SW 1271 (cell line): ENCODE measurements around the gene ANKRD16.
"Not testable (repeated sequence)": the region's sequence is repeated elsewhere in the genome, so short reads cannot be mapped to it uniquely, and the experiment has no call there.

Experiments used
- DNase-seq, 2 experiments: peaks; one replicate each; lab custom pipeline; 2025; lab: John Stamatoyannopoulos, UW

Gene ANKRD16

DNA sequence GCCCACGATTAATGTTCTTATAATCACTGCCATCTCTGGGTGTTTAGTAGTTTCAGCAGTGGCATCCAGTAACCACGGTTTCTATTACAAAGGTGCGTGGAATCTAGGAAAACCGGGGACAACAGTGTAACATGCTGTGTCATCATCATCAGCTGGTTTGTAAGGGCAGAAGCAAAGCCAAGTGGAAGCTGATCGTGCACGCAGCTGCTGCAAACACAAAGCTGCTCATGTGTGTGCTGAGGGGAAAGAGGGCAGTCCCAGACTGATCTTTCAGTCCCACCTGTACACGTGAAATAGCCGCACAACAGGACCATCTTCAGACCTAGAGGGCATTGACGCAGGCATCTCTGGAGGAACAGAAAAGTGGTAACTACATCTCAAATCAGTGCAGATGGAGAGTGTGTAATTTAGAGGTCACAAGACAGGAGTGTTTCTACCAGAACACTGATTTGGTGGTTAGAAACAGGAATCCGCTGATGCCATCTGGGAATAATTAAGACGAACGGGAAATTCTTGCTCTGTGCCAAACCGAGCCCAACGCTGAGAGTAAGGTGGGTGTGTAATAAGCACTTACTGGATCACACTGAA lies 13.4 kb downstream of the ANKRD16 start:
- no peak for DNase-seq

DNA sequence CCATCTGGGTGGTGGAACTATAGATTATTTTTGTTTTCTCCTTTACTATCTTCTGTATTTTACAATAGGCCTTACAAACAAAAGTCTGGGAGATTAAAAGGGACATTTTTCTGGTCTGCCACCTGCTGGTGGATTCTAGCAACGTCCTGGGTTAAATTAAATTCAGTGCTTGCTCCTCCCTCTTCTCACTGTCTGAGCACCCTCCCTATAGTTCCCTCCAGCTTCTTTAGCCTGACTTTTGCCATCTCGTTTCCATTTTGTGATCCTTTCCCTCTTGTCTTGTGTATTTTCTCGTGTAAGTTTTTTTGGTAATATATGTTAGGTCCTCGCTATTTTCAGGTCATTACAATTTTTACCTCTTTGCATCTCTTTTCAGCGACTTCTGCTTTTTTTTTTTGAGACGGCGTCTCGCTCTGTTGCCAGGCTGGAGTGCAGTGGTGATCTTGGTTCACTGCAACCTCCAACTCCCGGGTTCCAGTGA lies 16.1 kb downstream of the ANKRD16 start:
- peak in 1 of 2 experiments; percentile 69 for DNase-seq

DNA sequence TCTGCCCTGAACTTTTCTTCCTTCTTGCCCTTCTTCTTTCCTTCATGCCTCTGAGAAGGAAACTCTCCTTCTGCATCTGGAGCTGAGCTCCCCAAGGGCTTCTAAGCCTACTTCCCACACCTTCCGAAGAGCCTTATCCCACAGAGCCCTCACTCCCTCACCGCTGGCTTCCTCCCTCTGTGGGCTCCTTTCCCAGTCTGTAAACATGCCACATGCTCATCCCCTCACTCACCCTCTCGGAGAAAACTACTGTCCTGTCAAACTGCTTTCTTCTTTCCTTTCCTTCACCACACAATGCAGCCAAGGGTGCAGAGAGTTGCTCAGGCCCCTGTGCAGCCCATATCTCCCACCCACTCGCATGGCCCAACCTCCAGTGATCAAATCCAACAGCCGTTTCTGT lies 18.1 kb downstream of the ANKRD16 start:
- no peak for DNase-seq

DNA sequence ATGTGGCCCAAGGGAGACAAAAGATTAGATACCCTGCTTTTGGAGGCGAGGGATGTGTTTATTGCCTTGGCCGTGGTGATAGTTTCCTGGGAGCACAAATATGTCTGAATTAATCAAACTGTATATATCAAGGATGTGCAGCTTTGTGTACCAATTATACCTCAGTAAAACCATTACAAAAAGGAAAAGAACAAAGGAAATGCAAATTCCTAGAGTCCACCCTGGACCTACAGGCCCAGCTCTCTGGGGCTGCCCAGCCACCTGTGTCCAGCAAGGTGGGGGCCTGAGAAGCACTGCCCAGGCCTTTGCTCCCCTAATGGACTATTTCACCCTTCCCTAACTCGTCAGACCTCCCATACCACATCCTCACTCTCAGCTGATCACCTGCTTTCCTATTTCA lies 20.5 kb downstream of the ANKRD16 start:
- DNase-seq = no peak

- DNase-seq = not testable (repeated sequence)
Observed at GRCh38 chr10:5868383-5868782, 21.3 kb downstream of the ANKRD16 start.

GRCh38 chr10:5867091-5867615 lies 22.5 kb downstream of the ANKRD16 start:
- DNase-seq = not testable (repeated sequence)

GRCh38 chr10:5866451-5867081 lies 23.1 kb downstream of the ANKRD16 start:
- not testable (repeated sequence) for DNase-seq

DNA sequence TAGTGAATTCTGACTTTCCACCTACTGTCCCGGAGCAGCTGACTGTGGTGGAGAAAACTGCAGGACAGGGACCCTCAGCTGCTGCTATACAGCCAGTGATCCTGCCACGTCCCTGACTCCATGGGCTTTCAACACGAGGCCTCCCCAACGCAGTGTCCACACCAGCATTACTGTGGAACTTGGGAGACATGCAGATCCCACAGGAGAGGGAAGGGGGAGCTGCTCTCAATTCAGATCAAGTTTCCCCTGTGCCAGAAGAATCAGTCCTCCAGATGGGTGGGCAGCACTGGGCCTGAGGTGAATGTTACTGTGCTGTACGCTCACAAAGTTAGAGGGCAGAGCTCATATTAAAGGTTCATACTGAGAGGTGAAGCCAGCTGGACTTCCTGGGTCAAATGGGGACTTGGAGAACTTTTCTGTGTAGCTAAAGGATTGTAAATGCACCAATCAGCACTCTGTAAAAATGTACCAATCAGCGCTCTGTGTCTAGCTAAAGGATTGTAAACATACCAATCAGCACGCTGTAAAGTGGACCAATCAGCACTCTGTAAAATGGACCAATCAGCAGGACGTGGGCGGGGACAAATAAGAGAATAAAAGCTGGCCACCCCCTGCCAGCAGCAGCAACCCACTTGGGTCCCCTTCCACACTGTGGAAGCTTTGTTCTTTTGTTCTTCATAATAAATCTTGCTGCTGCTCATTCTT lies 26.6 kb downstream of the ANKRD16 start:
- DNase-seq = not testable (repeated sequence)

- no peak for DNase-seq
Observed at GRCh38 chr10:5862360-5862961, 27.2 kb downstream of the ANKRD16 start.

DNA sequence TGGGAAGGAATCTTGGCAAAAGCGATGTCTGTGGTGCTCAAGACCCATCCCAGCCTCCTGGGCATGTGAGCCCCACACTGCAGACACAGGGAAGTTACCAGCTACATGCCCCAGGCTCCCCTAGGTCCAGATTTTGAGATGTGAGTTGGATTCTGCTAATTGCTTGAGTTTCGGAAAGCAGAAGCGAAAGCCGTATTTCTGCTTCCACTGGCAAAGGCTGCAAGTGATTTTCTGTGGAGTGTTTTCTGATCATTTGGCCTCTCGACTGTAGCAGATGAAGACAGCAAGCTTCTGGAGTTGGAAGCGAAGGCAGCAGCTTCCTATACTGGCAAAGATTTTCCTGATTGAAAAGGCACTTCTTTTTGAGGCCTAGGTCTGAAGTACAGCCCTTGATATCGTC lies 29.6 kb downstream of the ANKRD16 start:
- DNase-seq = no peak

- no peak for DNase-seq
Observed at GRCh38 chr10:5858811-5859210, 30.9 kb downstream of the ANKRD16 start.

DNA sequence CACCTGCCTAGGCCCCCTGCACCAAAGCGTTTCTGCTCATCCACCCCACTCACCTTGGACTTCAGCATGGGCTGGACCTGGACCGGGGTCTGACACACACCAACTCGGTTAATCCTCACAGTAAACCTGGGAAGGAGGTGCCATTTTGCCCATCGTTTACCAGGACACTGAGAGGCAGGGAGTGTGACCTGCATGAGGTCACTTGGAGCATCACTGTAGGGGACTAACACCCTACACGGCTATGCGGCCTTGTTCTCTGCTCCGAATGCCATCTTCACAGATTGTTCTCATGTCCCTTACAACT lies 33.0 kb downstream of the ANKRD16 start:
- no peak for DNase-seq

DNA sequence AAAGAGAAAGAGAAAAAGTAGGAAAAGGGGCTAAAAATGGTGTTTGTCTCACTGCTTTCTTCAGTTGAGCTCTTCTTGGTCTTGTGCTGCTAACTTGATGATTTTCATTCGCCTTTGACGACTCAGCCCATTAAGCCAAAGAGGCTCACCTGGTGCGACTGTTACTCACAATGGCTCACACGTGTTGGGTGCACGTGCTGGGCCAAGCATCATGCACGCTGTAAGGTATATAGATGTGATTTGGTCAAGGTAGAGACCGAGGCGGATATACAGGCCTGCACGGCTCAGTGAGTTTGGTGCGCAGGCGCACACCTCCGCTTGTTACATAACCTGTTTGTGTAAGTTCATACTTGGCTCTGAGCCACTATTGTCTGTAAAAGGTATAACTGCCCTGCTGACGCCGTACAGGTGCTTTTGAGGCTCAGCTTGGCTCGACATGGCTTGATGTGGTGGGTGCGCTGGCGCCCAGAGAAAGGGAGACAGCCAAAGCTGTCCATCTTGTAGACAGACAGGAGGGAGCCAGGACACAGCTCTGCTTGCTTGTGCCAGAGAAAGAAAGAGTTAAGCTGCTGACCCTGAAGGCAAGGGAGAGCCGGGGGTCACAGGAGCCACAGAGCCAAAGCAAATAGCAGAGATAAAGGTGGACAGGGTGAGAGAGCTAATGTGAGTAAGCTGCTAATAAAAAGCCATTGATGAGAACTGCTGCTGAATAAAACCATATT lies 33.6 kb downstream of the ANKRD16 start:
- DNase-seq = no peak

DNA sequence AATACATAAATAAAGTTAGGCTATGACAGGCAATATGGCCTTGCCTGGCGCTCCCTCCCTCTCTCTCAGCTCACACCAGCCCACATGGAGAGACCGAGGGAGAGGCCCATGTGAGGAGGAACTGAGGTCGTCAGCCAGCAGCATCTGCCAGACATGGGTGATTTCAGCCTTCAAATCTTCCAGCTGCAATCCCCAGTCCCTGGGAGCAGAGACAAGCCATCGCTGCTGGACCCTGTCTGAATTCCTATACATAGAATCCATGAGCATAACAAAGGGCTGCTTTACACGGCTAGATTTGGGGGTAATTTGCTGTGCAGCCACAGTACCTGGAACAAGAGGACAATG lies 35.6 kb downstream of the ANKRD16 start:
- DNase-seq = no peak

- DNase-seq = not testable (repeated sequence)
Observed at GRCh38 chr10:5846667-5847066, 43.0 kb downstream of the ANKRD16 start.

DNA sequence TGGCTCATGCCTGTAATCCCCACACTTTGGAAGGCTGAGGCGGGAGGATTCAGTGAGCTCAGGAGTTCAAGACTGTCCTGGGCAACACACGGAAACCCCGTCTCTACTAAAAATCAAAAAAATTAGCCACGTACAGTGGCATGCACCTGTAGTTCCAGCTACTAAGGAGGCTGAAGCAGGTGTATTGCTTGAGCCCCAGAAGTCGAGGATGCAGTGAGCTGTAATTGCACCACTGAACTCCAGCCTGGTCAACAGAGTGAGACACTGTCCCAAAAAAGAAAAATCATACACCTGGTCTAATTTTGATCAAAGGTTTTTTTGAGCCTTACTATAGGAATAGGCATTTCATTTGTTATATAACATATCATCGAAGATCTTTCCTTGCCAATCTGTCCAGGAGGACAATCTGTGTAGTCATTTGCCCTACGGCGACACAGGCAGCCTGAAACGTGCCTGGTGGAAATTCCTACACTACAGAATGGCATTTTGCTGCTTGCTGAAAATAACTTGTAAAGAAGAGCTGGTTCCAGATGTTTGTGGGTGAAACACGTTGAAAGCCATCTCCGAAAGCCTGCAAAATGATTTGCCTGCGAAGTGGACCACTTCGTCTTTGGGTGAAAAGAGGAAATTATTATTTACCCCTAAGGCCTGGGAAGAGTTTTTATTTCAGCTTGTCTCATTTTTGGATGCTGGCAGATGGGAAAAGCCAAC lies 45.2 kb downstream of the ANKRD16 start:
- no peak for DNase-seq

DNA sequence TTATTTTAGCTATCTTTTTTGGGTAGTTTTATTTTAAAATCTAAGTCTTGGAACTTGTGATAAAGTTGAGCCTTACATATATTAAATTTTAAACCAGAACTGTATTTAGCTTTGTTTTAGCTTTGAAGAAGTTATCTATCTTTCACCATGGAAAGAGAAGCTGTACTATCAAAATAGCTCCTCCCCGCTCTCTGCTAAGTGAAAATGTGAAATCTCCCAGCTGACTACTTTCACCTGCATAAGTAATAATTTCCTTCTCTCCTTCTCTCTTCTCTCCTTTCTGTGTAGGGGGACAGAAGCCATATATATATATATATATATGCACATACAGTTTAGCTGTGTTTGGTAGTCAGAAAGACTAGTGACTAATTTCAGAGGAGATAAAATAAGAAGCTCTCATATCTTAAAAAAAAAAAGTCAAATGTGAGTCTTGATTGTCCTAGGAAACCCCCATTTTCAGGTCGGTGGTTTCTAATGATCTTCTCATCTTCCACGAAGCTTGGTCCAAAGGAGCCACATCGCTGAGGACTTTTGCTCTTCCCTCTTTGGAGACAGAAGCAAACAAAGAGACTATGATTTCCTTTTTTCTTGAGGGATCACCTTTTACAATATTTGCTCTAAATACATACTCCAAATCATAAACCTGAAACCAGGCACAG lies 45.9 kb downstream of the ANKRD16 start:
- DNase-seq = no peak

DNA sequence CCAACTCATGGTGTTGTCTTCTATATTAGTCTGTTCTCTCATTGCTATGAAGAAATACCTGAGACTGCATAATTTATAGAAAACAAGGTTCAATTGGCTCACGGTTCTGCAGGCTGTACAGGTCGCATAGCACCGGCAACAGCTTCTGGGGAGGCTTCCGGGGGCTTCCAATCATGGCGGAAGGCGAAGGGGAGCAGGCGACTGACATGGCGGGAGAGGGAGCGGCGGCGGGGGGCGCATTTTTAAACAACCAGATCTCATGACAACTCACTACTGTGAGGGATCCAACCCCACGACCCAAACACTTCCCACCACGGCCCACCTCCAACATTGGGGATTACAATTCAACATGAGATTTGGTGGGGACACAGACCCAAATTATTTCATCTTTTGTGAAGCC lies 47.7 kb downstream of the ANKRD16 start:
- DNase-seq = no peak

GRCh38 chr10:5840314-5841307 lies 49.1 kb downstream of the ANKRD16 start:
- no peak for DNase-seq

DNA sequence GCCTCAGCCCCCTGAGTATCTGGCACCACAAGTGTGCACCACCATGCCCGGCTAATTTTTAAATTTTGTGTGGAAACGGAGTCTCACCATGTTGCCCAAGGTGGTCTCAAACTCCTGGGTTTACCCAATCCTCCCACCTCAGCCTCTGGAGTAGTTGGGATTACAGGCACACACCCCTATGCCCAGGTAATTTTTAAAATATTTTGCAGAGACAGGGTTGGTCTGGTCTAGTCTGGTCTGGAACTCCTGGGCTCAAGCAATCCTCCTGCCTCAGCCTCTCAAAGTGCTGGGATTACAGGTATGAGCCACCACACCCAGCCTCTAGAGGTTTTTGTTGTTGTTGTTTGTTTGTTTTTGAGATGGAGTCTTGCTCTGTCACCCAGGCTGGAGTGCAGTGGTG lies 53.5 kb downstream of the ANKRD16 start:
- not testable (repeated sequence) for DNase-seq
